ENCODE data around the gene ACER1.
"Not testable (repeated sequence)": the region's sequence is repeated elsewhere in the genome, so short reads cannot be mapped to it uniquely, and the experiment has no call there.

The ACER1 gene

DNA sequence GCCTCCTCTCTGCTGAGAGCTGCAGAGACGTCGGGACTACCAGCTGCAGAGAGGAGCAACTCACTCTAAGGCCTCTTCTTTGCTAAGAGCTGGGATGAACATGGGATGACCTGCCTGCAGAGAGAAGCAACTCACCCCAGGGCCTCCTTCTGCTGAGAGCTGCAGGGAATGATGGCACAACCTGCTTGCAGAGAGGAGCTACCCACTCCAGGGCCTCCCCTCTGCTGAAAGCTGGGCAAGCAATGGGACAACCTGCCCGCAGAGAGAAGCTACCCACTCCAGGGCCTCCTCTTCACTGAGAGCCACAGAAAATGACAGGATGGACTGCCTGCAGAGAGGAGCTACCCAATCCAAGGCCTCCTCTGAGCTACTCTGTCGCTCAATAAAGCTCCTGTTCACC is 46.7 kb downstream of the ACER1 start:
- DNase-seq: peak; percentile 15

DNA sequence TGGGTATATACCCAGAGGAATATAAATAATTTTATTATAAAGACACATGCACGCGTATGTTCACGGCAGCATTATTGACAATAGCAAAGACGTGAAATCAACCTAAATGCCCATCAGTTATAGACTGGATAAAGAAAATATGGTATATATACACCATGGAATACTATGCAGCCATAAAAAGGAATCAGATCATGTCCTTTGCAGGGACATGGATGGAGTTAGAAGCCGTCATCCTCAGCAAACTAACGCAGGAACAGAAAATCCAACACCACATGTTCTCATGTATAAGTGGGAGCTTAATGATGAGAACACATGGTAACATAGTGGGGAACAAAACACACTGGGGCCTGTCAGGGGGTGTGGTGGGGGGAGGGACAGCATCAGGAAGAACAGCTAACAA is 51.0 kb downstream of the ACER1 start:
- not testable (repeated sequence) for DNase-seq

GRCh38 chr19:6279931-6280591 is 53.4 kb downstream of the ACER1 start, which contains the start of gene MLLT1:
MLLT1 (minus strand) TSS chr19:6279975; CDS start chr19:6279784, 191 bp downstream.
- peak; percentile 97 for DNase-seq

DNA sequence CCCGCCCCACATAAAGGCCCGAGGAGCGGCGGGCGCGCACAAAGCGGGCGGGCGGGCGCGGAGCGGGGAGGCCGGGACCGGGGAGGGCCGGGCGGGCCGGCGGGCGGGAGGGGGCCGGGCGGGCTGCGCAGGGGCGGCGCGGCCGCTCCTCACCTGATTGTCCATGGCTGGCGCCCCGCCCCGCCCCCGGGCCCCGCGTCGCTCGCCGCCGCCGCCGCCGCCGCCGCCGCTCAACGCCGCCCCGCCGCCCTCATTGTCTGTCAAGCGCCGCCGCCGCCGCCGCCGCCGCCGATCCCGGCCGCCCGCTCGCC is 53.8 kb downstream of the ACER1 start:
- DNase-seq: peak; percentile 79

- DNase-seq: peak; percentile 17
These were observed 54.4 kb downstream of the ACER1 start for GRCh38 chr19:6278740-6279619.

DNA sequence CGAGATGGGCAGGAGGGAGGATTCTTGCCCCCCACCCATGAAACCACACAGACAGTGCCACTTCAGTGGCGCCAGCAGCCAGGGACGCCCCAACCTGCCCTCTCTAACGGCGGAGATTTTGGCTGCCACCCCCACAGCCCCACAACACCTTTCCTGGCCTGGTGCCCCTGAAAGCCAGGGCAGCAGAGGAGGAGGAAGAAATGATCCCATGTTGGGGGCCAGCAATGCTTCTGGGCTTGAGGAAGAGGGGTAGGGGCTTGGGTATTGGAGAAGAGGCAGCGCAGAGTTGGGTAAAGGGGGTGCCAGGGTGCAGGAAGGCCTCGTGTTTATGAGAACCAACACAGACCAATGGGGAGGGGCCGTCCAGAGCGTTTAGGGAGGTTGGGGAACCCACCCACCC is 55.4 kb downstream of the ACER1 start:
- no peak for DNase-seq

- DNase-seq: no peak
These were observed 57.0 kb downstream of the ACER1 start for GRCh38 chr19:6276447-6276846.

DNA sequence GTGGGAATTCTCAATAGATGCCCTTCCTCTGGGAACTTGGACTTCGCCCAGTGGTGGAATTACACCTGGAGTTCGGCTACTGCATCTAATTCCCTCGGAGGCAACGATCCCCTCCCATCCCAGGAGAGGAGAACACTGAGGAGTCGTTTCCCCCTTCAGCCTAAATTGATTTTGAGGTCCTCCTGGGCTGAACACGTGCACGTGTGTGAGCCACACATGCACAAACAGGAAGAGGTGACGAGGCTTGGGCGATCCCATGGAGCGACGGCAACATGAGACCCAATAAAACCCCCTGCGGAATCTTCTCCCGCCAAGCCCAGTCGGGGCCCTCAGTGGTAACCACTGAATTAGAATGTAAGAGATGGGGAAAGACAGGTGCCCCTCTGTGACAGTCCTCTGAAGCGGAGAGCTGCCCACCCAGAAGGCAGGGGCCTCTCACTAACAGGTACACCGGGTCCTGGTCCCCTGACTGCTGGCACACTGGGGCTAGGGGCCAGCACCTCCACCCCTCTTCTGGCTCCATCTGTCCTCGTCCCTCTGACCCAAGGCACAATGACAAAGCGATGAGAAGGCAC is 58.2 kb downstream of the ACER1 start:
- DNase-seq: no peak

GRCh38 chr19:6274756-6275155 is 58.7 kb downstream of the ACER1 start:
- DNase-seq: no peak

DNA sequence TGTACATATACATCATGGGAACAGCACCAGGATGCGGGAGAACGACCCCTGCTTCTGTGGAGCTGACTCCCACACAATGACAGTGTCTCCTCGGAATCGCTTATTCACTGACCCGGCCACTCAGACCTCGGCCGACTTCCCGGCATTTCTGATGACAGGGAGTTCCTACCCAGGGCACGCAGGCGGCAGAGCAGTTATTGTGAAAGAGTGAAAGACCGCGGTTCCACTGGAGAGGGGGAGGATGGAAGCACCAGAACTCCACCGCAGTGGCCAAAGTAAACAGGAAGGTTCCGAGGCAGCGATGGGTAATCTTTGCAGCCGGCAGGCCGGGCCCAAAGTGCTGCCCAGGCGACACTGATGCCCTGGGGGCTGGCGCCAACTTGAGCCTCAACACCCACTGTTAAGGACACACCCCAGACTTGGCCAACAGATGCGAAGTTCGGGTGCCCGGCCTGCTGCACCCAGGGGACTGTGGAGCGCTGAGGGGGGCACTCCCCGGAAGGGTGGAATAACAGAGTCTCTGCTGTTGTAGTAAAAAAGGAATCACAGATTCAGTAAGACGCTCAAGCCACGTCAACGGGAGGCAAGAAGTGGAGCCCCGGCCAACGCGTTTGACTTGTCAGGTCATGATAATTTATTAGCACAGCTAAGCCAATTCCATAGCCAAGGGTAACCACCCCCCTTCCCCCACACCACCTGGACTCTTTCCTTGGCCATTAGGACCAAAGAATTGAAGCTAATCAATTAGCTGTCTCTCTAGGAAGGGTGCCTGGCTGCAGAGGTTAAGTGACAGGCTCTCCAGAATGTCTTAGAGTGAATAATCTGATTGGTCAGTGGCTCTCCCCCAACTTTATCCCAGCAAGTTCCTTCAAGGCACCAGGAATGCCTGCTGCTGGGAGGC is 59.5 kb downstream of the ACER1 start:
- DNase-seq: no peak

GRCh38 chr19:6272913-6273600 is 60.4 kb downstream of the ACER1 start:
- DNase-seq: no peak

DNA sequence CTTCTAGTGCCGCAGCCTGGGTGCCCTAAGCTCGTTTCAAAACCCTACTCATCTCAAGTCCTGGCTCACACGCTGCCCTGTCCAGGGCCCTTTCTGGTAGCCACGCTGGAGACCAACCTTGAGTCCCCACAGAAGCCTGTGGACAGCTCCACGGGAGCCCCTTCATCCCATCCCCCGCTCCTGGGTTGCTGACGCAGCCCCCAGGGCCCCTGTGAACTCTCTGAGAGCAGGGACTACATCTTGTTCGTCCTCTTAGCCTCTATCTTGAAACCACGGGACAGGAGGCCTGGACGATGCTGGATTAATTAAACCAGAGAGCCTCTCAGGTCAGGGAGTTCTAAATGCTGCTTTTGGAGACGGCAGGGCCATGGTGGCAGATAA is 61.0 kb downstream of the ACER1 start:
- DNase-seq: no peak

DNA sequence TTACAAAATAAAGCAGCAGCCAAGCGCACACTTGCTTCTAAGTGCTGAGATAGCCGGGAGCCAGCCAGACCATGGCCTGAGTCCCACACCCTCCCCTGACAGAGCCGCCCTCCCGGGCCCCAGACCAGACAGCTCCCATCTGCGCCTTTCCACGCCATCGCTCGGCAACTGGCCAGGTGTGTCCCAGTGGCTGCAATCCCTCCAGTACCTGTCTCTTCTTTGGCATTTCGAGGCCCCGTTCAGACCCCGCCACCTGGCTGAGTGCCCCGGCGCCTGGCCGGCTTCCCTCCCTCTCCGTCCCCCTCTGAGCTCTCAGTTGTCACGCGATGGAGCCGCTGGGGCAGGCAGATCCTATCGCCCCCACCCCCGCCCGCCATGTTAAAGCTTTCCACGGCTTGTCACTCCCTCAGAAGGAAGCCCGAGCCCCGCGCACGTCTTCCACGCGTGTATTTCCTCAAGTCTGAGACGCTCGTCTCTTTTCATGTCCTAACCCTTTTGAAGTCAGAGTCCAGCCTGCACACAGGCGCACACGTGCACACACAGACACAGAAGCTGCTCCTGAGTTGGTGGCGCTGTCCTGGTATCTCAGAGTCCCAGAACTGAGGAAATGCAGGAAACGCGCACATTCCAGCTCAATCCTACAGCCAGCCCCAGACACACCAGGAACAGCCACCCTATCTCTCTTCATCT is 61.5 kb downstream of the ACER1 start:
- DNase-seq: no peak

DNA sequence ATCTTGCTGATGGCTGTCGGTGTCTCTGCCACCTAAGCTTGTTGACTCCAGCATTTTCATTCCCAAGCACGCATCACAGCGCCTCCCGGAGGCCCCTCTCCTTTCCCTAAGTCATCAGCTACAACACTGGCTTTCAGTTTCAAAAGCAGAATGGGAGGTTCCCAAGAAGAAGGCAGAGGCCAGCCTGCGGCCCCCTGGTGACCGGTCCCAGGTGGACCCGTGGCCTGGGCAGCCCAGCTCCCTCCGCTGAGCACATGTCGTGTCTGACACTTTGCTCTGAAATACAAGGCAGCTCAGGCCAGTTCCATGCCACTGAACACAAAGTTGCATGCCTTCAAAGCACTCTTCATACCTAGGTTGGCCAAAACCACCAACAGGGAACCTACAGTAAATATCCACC is 62.2 kb downstream of the ACER1 start:
- DNase-seq: no peak

- no peak for DNase-seq
These were observed 62.6 kb downstream of the ACER1 start for GRCh38 chr19:6270822-6271221.

- DNase-seq: no peak
These were observed 63.2 kb downstream of the ACER1 start for GRCh38 chr19:6270076-6270745.

- no peak for DNase-seq
These were observed 64.1 kb downstream of the ACER1 start for GRCh38 chr19:6269101-6269886.

GRCh38 chr19:6268382-6268771 is 65.0 kb downstream of the ACER1 start:
- DNase-seq: no peak

GRCh38 chr19:6267552-6268381 is 65.6 kb downstream of the ACER1 start:
- DNase-seq: no peak
